IMR-90 (cell line): ENCODE data around the gene ZNF273. TPM values are rescaled to one million over a fixed set of nuclear protein-coding genes. Genes with fewer than 3 reads are reported as not detected.

Source experiments
- ATAC-seq: fragments of 200-7000 bp; cut with Tn5 transposase; 2 replicates; pipeline ENCODE4 v1.9.1; 2020; ENCODE audit warnings: low read depth, mild to moderate bottlenecking, moderate library complexity
- BruUV-seq: library from RNA; stranded (reverse); fragments of 400-500 nt; replicated peaks from 2 replicates; lab custom pipeline; 2021; lab: Mats Ljungman, UMichigan
- CTCF ChIA-PET: fragments of 300-600 bp; formaldehyde crosslinking; extraction: SDS; loops from one replicate; lab custom pipeline; 2021; ENCODE audit warnings: antibody characterized with exemption; lab: Yijun Ruan, JAX
- POLR2A ChIA-PET: fragments of 300-600 bp; sonication (Branson Sonifier 250); formaldehyde crosslinking; loops from one replicate; lab custom pipeline; 2022; ENCODE audit warnings: antibody characterized with exemption; ENCODE audit not compliant: unreplicated experiment; lab: Charles Lee
- DNase-seq: peaks from one replicate; pipeline ENCODE4 v3.0.0; 2013
- H2AFZ ChIP-seq: replicated peaks from 2 replicates; pipeline ENCODE3; 2013; ENCODE audit warnings: low read length, mild to moderate bottlenecking; ENCODE audit not compliant: poor library complexity
- H2AK5ac ChIP-seq: 2 replicates; pipeline ENCODE4 v1.6.1; 2013; ENCODE audit warnings: low read depth, low read length, inconsistent platforms
- H2AK9ac ChIP-seq: replicated peaks from 2 replicates; pipeline ENCODE3; 2013; ENCODE audit warnings: mild to moderate bottlenecking, low read depth, low read length, moderate library complexity; ENCODE audit not compliant: poor library complexity
- H2BK120ac ChIP-seq: 2 replicates; pipeline ENCODE4 v1.6.1; 2013; ENCODE audit warnings: low read depth, low read length, inconsistent platforms
- H2BK15ac ChIP-seq: 3 replicates; pipeline ENCODE4 v1.6.1; 2013; ENCODE audit warnings: low read depth, low read length, inconsistent platforms
- H2BK20ac ChIP-seq: 2 replicates; pipeline ENCODE4 v1.6.1; 2013; ENCODE audit warnings: low read depth, mild to moderate bottlenecking, inconsistent platforms, low read length, moderate library complexity
- H2BK5ac ChIP-seq: 2 replicates; pipeline ENCODE4 v1.6.1; 2013; ENCODE audit warnings: mild to moderate bottlenecking, low read depth, low read length, inconsistent platforms; ENCODE audit not compliant: poor library complexity, severe bottlenecking
- H3K14ac ChIP-seq: replicated peaks from 2 replicates; pipeline ENCODE4 v1.6.1; 2013; ENCODE audit warnings: low read depth, low read length, inconsistent platforms
- H3K18ac ChIP-seq: 2 replicates; pipeline ENCODE4 v1.6.1; 2013; ENCODE audit warnings: low read depth, low read length, control low read depth
- H3K23ac ChIP-seq: 2 replicates; pipeline ENCODE4 v1.6.1; 2013; ENCODE audit warnings: low read depth, low read length, inconsistent platforms
- H3K27ac ChIP-seq: 2 replicates; pipeline ENCODE4 v1.5.1; 2013; ENCODE audit warnings: mild to moderate bottlenecking, control low read depth, low read length; ENCODE audit not compliant: insufficient read depth
- H3K27me3 ChIP-seq: 2 replicates; pipeline ENCODE4 v1.6.1; 2013; ENCODE audit warnings: low read length; ENCODE audit not compliant: control insufficient read depth, insufficient read depth
- H3K36me3 ChIP-seq: 2 replicates; pipeline ENCODE4 v1.6.1; 2013; ENCODE audit warnings: low read length, mixed read lengths; ENCODE audit not compliant: control insufficient read depth, insufficient read depth
- H3K4ac ChIP-seq: 2 replicates; pipeline ENCODE4 v1.6.1; 2013; ENCODE audit warnings: low read depth, low read length, inconsistent platforms
- H3K4me1 ChIP-seq: 2 replicates; pipeline ENCODE4 v1.6.1; 2013; ENCODE audit warnings: low read length, mixed read lengths; ENCODE audit not compliant: control insufficient read depth, insufficient read depth
- H3K4me2 ChIP-seq: 2 replicates; pipeline ENCODE4 v1.6.1; 2013; ENCODE audit warnings: low read depth, mild to moderate bottlenecking, control low read depth, low read length, moderate library complexity
- H3K4me3 ChIP-seq: 2 replicates; pipeline ENCODE4 v1.5.1; 2013; ENCODE audit warnings: low read depth, mild to moderate bottlenecking, control low read depth, low read length, moderate library complexity; ENCODE audit not compliant: insufficient read depth
- H3K56ac ChIP-seq: 2 replicates; pipeline ENCODE4 v1.6.1; 2013; ENCODE audit warnings: low read length, inconsistent platforms; ENCODE audit not compliant: insufficient read depth; ENCODE audit errors: extremely low read depth
- H3K79me1 ChIP-seq, 2 experiments: 2 replicates each; pipeline ENCODE4 v1.6.1; 2013; ENCODE audit warnings: low read length in 2 of 2, inconsistent platforms in 1 of 2, low read depth in 1 of 2
- H3K9ac ChIP-seq: 2 replicates; pipeline ENCODE4 v1.6.1; 2013; ENCODE audit warnings: low read depth, low read length, control low read depth
- H3K9me1 ChIP-seq: 2 replicates; pipeline ENCODE4 v1.6.1; 2013; ENCODE audit warnings: low read length, inconsistent platforms; ENCODE audit not compliant: insufficient read depth
- H3K9me3 ChIP-seq: 2 replicates; pipeline ENCODE4 v1.6.1; 2013; ENCODE audit warnings: low read length; ENCODE audit not compliant: control insufficient read depth, insufficient read depth
- H4K20me1 ChIP-seq: 2 replicates; pipeline ENCODE4 v1.6.1; 2013; ENCODE audit warnings: low read length, inconsistent platforms; ENCODE audit not compliant: insufficient read depth
- H4K5ac ChIP-seq: 2 replicates; pipeline ENCODE4 v1.6.1; 2013; ENCODE audit warnings: mild to moderate bottlenecking, low read depth, low read length, control low read depth
- H4K8ac ChIP-seq, 2 experiments: 2 replicates each; pipeline ENCODE4 v1.6.1; 2013; ENCODE audit warnings: low read depth in 2 of 2, low read length in 2 of 2, control low read depth in 1 of 2, inconsistent platforms in 1 of 2
- H4K91ac ChIP-seq: 2 replicates; pipeline ENCODE4 v1.6.1; 2013; ENCODE audit warnings: low read depth, low read length, inconsistent platforms; ENCODE audit not compliant: insufficient read depth
- BHLHE40 ChIP-seq: fragments of 150-350 bp; IDR thresholded peaks from 2 replicates; pipeline ENCODE4 v1.6.1; 2016; ENCODE audit warnings: mild to moderate bottlenecking, low read depth, low read length
- ELK1 ChIP-seq: fragments of 150-350 bp; IDR thresholded peaks from 2 replicates; pipeline ENCODE4 v1.6.1; 2016; ENCODE audit warnings: low read depth, mild to moderate bottlenecking, low read length, moderate library complexity, borderline replicate concordance
- USF2 ChIP-seq: fragments of 150-350 bp; IDR thresholded peaks from 2 replicates; pipeline ENCODE4 v1.6.1; 2017; ENCODE audit warnings: mild to moderate bottlenecking, antibody characterized with exemption, low read length, low read depth
- WGBS, 2 experiments: methylation state at CpG; one replicate each; pipeline versions ENCODE4 v1.1.5 to v1.1.7; 2013; ENCODE audit warnings: missing lambda C conversion rate in 2 of 2; ENCODE audit not compliant: insufficient read length in 1 of 2; ENCODE audit errors: extremely low coverage in 2 of 2; 5-methylcytosine and 5-hydroxymethylcytosine counted together
- dilution Hi-C: fragments of 300-500 bp; cut with HindIII; formaldehyde crosslinking; loops from one replicate; pipeline ENCODE4 v1.14.3; 2018; ENCODE audit warnings: low sequenced_read_pairs; ENCODE audit not compliant: unreplicated experiment
- in situ Hi-C: fragments of 300-500 bp; cut with MboI; formaldehyde crosslinking; loops from 3 replicates; pipeline ENCODE4 v1.14.3; 2019; ENCODE audit warnings: low sequenced_read_pairs, inconsistent platforms, mixed read lengths
- intact Hi-C: fragments of 100-400 bp; cut with micrococcal nuclease; formaldehyde crosslinking; loops from 2 replicates; pipeline ENCODE4 v1.10.0; 2022
- polyA plus RNA-seq, 3 experiments: library from polyadenylated mRNA; depleted of rRNA; stranded (reverse); fragments of >200 nt; gene quantifications; 2 replicates each; pipeline ENCODE4 v1.2.3, GENCODE V29; 2012; ENCODE audit warnings: low replicate concordance in 1 of 3
- total RNA-seq: library from RNA; depleted of rRNA; stranded (reverse); fragments of >200 nt; gene quantifications from 2 replicates; pipeline ENCODE4 v1.2.3, GENCODE V29; 2012

Gene ZNF273
- total and polyA plus RNA-seq, 2 of the 4 experiments (the other 2 are of a cell fraction) = 1.5 to 2.7 TPM

- H3K14ac ChIP-seq = no peak overlapping the region
- in situ Hi-C loops = no loop called here
- TF ChIP-seq ELK1 = no peak
- no peak for TF ChIP-seq USF2
- peak; percentile 62 for TF ChIP-seq BHLHE40
- ChIA-PET CTCF (no interaction called here), POLR2A (no interaction called here)
- H2AK5ac ChIP-seq = no peak overlapping the region
- H3K9ac ChIP-seq = no peak overlapping the region
- H3K79me1 ChIP-seq = no peaks in the 10 kb centered on the region
- H3K4me2 ChIP-seq = no peak overlapping the region
- H3K9me1 ChIP-seq = no peaks in the 10 kb centered on the region
- H3K27ac ChIP-seq = no peak overlapping the region
- no peak overlapping the region for H4K5ac ChIP-seq
- H3K18ac ChIP-seq = no peak overlapping the region
- H3K4me3 ChIP-seq = no peak overlapping the region
- DNase-seq = no peak
- H2AFZ ChIP-seq = no peak overlapping the region
- no peak overlapping the region for H2BK20ac ChIP-seq
- peaks cover 24% of the 10 kb centered on the region; the same call in 1 of the 2 replicates for H3K9me3 ChIP-seq
- H3K56ac ChIP-seq = no peak overlapping the region
- no peak overlapping the region for H4K8ac ChIP-seq
- intact Hi-C loops = no loop called here
- H2BK5ac ChIP-seq = no peak overlapping the region
- WGBS, 2 experiments = no CpG with 5 or more reads among the region's 5 CpGs
- dilution Hi-C loops = no loop called here
- H3K27me3 ChIP-seq = peaks cover 7% of the 10 kb centered on the region; the same call in 1 of the 2 replicates
- no peaks in the 10 kb centered on the region for H3K36me3 ChIP-seq
- no peak overlapping the region for H3K23ac ChIP-seq
- ATAC-seq = no peak
- no peak overlapping the region for H4K91ac ChIP-seq
- BruUV-seq = no TSS peak
- H2AK9ac ChIP-seq = no peak overlapping the region
- no peaks in the 10 kb centered on the region for H4K20me1 ChIP-seq
- no peaks in the 10 kb centered on the region for H3K4me1 ChIP-seq
- no peak overlapping the region for H3K4ac ChIP-seq
- H2BK15ac ChIP-seq = no peak overlapping the region
- no peak overlapping the region for H2BK120ac ChIP-seq
Observed at GRCh38 chr7:64878684-64879083, 24.4 kb upstream of the ZNF273 start.
